ENCODE data around the gene ANKH. TPM values are rescaled to one million over a fixed set of nuclear protein-coding genes. Genes with fewer than 3 reads are reported as not detected.
"Not testable (repeated sequence)": the region's sequence is repeated elsewhere in the genome, so short reads cannot be mapped to it uniquely, and the experiment has no call there.

Gene ANKH
- total RNA-seq, 1 donor from 2014 or later = 43.6 TPM

DNA sequence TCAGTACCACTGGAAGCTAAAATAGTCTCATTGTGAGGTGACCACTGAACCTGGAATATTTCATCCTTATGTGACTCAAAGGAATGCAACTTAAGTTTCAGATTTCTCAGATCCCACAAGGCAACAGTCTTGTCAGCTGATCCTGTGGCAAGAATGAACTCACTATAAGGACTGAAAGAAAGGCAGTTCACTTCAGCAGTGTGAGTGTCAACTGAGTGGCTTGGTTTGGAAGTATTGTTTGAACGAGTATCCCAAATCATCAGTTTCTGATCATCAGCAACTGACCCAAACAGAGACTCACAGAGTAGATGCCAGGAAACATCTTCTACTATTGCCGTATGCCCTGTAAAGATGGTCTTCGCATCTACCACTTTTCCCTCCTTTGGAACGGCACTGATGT lies 74.2 kb downstream of the ANKH start:
- intact Hi-C loops (cut with micrococcal nuclease) = not testable (repeated sequence)

DNA sequence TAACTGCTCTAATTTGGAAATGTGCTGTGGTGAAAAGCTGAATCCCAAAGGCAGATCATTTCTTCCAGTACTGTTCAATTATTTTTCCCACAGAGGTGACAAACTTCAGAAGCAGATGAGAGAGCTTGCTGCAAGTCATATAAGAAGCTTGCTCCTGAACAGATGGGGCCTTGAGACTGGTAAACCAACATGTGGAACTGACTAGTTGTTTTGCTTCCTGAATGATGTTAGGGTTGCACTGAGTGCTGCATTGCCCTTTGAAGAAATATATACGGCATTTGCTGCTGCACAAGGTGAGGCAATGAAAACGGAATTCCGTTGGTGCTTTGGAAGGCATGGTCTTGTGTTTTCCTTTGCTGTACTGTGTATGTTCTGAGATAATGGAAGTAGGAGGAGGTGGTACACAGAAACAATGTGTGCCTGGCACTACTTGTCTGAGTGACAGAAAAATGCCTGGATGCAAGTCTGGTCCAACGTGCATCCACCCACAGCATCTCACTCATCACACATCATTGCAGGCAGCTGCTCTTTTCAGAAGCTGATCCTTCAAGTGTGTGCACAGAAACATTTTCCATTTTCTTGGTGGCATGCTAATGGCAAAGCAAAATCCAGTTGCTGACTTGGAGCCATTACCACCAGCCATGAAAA lies 76.9 kb downstream of the ANKH start:
- intact Hi-C loops (cut with micrococcal nuclease) = no loop called here

GRCh38 chr5:14793851-14794250 lies 77.7 kb downstream of the ANKH start:
- intact Hi-C loops (cut with micrococcal nuclease) = no loop called here

DNA sequence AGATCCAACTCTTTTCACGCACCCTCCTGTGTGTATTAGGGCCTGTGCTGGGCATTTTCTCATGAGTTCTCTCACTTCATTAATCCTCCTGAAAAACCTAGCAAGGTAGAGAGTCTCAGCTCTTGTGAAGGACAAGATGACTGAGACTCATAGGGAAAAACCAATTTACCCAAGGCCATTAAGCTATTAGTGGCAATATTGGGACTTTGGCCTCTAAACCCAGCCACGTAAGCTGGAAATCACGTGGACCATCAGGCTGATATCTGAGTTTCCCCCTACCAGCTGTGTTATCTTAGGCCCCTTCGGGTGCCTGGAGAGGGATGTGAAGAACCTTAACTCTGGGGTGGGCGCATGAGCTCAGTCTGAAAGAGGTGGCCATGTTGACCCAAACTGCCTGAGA lies 80.7 kb downstream of the ANKH start:
- intact Hi-C loops (cut with micrococcal nuclease) = no loop called here

- intact Hi-C loops (cut with micrococcal nuclease) = no loop called here
Observed at GRCh38 chr5:14790220-14790619, 81.4 kb downstream of the ANKH start.

GRCh38 chr5:14787801-14788579 lies 83.6 kb downstream of the ANKH start:
- intact Hi-C loops (cut with micrococcal nuclease) = no loop called here

DNA sequence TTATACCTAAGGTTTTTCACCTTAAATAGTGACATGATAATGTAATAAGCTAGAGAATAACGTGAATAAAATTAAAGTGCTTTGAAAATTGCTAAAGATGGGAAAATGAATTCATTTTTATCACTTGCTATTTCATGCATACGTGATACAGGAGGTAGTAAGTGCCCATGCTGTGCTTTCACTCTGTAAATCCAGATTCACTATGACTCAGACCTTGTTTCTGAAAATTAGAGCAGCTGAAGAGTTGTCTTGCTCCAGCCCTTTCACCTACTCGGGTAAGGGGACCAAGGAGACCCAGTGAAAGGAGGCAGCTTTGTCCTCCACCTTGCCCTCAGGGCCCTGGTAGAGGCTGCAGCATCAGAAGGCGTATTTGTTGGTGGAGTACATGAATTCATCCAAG lies 87.9 kb downstream of the ANKH start:
- intact Hi-C loops (cut with micrococcal nuclease) = no loop called here

DNA sequence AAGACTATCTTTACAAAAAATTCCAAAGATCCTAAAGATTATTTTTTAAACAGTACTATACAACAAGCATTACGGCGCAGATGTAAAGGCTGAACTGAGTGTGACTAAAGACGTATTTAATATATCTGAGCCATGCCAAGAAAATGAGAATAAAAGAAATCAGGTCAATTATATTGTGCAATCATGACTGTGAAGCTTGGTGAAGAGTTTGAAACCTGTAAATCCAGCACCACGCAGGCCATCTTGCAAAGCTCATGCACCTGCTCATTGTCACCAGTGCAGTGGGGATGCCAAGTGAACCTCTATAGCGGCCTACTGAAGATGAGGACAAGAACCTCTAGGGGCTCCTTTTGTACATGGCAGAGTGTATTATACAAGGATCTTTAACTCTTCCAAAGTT lies 89.0 kb downstream of the ANKH start:
- intact Hi-C loops (cut with micrococcal nuclease) = no loop called here

GRCh38 chr5:14781106-14781505 lies 90.5 kb downstream of the ANKH start:
- intact Hi-C loops (cut with micrococcal nuclease) = no loop called here

DNA sequence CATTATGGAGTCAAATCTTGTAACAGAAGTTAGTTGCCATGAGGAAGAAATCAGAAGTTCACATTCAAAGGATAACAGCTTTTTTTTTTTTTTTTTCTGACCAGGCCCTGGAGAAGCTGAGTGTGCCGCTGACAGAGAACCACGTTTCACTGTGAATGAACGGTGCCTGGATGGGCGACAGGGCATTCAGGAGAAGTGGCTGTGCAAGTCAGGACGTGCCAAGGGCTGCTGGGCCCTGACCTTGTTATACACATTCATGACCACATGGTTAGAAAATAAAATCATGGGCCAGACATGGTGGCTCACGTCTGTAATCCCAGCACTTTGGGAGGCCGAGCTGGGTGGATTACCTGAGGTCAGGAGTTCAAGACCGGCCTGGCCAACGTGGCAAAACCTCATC lies 91.6 kb downstream of the ANKH start:
- intact Hi-C loops (cut with micrococcal nuclease) = no loop called here

- intact Hi-C loops (cut with micrococcal nuclease) = no loop called here
Observed at GRCh38 chr5:14778792-14779070, 92.8 kb downstream of the ANKH start.

DNA sequence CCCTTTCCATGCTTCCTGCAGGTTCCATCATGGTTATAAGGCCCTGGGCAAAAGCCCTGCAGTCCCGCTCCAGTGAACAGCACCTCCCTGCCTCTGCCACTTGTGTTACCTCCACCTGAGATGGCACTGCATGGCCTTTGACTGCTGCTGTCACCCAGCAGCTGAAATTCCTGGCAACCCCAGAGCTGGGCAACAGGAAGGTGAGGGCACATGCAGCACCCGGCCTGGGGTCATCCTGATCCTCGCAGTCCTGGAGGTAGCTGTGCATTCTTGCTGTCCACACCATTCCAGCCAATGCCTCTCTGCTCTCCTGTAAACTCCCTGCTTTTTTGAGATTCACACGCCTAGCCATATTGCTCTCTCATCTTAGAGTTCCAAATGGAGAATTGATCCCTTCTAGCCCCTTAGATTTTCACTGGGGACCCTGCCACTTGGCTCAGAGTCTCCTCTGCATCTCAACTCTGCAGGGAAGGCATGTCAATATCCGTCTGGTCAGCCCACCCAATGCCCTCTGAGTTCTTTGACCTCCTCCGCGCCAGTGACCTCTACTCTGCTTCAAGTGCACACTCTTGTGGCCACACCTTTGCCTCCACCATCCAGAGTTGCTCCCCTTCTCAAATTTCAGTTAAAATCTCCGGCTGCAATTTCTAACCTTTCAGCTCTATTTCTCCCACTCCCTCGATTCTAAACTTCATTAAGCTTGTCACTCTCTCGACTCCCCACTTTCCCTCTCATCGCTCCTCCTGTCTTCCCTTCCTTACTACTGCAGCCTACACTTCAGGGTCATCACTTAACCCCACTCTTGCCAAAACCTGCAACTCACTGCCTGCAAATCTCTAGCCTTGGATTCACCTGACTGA lies 93.4 kb downstream of the ANKH start:
- intact Hi-C loops (cut with micrococcal nuclease) = no loop called here

DNA sequence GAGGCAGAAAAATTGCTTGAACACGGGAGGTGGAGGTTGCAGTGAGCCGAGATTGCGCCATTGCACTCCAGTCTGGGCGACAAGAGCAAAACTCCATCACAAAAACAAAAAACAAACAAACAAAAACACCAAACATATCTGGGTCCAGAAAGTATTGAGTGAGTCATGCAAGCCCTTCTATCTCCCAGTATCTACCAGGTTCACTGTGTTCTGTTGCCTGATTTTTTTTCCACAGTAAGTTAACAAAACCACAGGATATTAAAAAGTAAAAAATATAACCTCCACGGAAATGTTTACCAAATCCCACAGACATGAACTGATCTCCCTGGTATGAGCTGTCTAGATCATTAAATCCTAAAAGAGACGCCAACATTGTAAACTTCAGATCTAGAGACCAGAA lies 94.4 kb downstream of the ANKH start:
- intact Hi-C loops (cut with micrococcal nuclease) = no loop called here

GRCh38 chr5:14776602-14777001 lies 95.0 kb downstream of the ANKH start:
- intact Hi-C loops (cut with micrococcal nuclease) = no loop called here

DNA sequence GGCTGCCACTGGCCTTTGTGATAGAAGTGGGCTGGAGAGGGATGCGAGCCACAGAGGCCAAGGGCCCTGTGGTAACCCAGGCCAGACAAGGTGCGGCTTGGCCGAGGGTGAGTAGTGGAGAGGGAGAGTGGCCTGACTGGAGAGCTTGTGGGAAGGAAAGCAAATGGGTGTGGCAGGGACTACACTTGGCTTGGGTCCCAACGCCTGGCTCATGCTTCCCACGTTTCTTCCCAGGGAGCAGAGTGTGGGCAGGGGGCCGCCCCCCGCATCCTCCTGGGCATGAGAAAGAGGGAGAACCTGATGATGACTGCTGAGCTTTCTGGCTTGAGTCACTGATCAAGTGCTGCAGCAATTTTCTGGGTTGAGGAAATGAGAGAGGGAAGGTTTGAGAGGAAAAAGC lies 95.7 kb downstream of the ANKH start:
- intact Hi-C loops (cut with micrococcal nuclease) = no loop called here

DNA sequence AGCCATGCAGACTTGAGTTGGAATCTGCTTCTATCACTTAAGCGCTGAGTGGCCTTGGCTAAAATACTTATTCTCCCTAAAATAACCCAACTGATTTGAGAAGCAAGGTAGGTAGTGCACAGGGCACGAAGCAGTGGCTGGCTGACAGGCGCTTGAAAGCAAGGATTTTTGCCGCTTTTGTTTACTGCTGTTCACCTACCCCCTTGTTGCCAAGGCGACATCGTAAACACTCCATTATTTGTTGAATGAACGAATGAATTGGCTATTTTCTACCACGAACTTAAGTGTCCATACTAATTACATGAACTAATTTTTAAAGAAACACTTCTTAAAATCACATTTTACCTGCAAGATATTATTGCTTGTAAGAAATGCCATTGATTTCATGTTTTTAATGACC lies 98.0 kb downstream of the ANKH start:
- intact Hi-C loops (cut with micrococcal nuclease) = no loop called here

GRCh38 chr5:14771972-14772371 lies 99.6 kb downstream of the ANKH start:
- intact Hi-C loops (cut with micrococcal nuclease) = no loop called here

DNA sequence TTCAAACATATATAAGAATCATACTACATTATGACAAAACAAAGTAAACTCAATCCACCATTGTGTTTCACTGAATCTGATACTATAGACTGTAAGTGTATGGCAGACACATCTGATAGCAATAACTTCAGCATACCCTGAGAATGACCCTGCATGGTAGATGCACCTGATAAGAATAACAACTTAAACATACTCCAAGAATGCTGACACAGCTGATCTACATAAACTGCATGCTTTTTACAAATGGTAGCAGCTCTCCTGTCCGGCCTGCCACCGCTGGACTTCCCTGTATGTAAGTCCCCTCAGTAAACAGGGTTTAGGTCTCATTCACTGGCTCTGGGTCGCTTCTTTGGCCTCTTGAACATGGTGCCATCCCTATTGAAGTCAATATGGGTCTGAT lies 100.4 kb downstream of the ANKH start:
- intact Hi-C loops (cut with micrococcal nuclease) = no loop called here

- intact Hi-C loops (cut with micrococcal nuclease) = loop anchor here (5.0 kb wide), 1 partner anchor 39 kb away; no protein-coding TSS in a partner anchor
Observed at GRCh38 chr5:14768508-14769365, 102.8 kb downstream of the ANKH start.

GRCh38 chr5:14767735-14768507 lies 103.7 kb downstream of the ANKH start:
- intact Hi-C loops (cut with micrococcal nuclease) = loop anchor here (5.0 kb wide), 1 partner anchor 39 kb away; no protein-coding TSS in a partner anchor

All from T-helper 1 cell treated with Interleukin-12 subunit alpha and Interleukin-12 subunit beta and Interleukin-4 antibody, amounts not matched to agents 30 ng/mL and 1 ng/mL, for 36 hours (primary cell).